NCI-H345 (cell line): ENCODE data around the gene FCER1A.

Experiments used
- DNase-seq: peaks from one replicate; lab custom pipeline; 2025; lab: John Stamatoyannopoulos, UW

The FCER1A gene

DNA sequence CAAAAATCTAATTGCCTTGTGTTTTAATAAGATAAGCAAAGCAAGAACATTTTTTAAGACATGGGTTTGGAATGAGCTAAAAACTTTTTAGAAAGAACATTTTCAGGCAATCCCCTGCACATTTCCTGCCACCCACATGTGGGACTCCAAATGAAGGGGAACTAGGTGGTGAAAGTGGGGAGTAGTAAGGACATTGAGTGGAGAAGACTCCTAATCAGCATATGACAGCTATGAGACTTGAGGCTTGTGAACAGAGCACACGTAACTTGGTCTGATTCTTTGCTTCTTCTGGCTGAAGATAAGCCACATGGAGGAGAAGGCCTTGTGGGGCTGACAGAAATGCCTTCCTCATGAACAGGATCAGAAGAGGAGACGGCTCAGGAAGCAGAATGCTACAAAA, 50.3 kb downstream of the FCER1A start:
- DNase-seq = no peak
